Measurements from ENCODE around the gene NF2. TPM values are rescaled to one million over a fixed set of nuclear protein-coding genes. Genes with fewer than 3 reads are reported as not detected.

The NF2 gene
- total and polyA plus RNA-seq, 7 donors, result 12.8 to 59.7 (median 43.2) TPM

GRCh38 chr22:29670626-29671025, 67.2 kb downstream of the NF2 start:
- ATAC-seq (no peak), DNase-seq (no peak)
- Histone ChIP-seq H3K27ac (no peak overlapping the region), H3K4me1 (no peaks in the 10 kb centered on the region), H3K27me3 (ENCODE audit: insufficient read depth in 3 of 3, low read length in 2 of 3) (no peaks in the 10 kb centered on the region), H3K36me3 (ENCODE audit: insufficient read depth in 1 of 2, low read depth in 1 of 2) (peaks cover 9 to 80% of the 10 kb centered on the region in 2 donors), H3K4me3 (no peak overlapping the region), H3K9me3 (no peaks in the 10 kb centered on the region)
- WGBS, 3 donors, result 78 to 82% (median 79%) methylated on average over 3 of the region's 3 CpGs
- no peak for TF ChIP-seq CTCF (IDR thresholded peaks at IDR 0.05)
- intact Hi-C loops (cut with DNase I), result no loop called here

- no peak for ATAC-seq
- 93 to 94% (median 93%) methylated on average over 13 to 14 of the region's 14 CpGs for WGBS, 3 donors
- peaks cover 10 to 93% of the 10 kb centered on the region in 2 donors for H3K36me3 ChIP-seq (ENCODE audit: insufficient read depth in 1 of 2, low read depth in 1 of 2)
- no peak for DNase-seq
- no peaks in the 10 kb centered on the region for H3K4me1 ChIP-seq
- H3K27ac ChIP-seq, result no peak overlapping the region
- no peaks in the 10 kb centered on the region for H3K9me3 ChIP-seq
- intact Hi-C loops (cut with DNase I), result no loop called here
- TF ChIP-seq CTCF (IDR thresholded peaks at IDR 0.05), result no peak
- no peak overlapping the region for H3K4me3 ChIP-seq
- H3K27me3 ChIP-seq (ENCODE audit: insufficient read depth in 3 of 3, low read length in 2 of 3), result no peaks in the 10 kb centered on the region
These were observed 70.1 kb downstream of the NF2 start for GRCh38 chr22:29673361-29674066.

- H3K27ac ChIP-seq, result no peak overlapping the region
- no peaks in the 10 kb centered on the region for H3K27me3 ChIP-seq (ENCODE audit: insufficient read depth in 3 of 3, low read length in 2 of 3)
- ATAC-seq, result no peak
- no peak for DNase-seq
- H3K4me1 ChIP-seq, result no peaks in the 10 kb centered on the region
- TF ChIP-seq CTCF (IDR thresholded peaks at IDR 0.05), result no peak
- no peak overlapping the region for H3K4me3 ChIP-seq
- H3K36me3 ChIP-seq (ENCODE audit: insufficient read depth in 1 of 2, low read depth in 1 of 2), result peaks cover 13 to 93% of the 10 kb centered on the region in 2 donors
- intact Hi-C loops (cut with DNase I), result no loop called here
- H3K9me3 ChIP-seq, result no peaks in the 10 kb centered on the region
- WGBS, 3 donors, result 84 to 98% (median 95%) methylated on average over 8 of the region's 8 CpGs
These were observed 70.7 kb downstream of the NF2 start for GRCh38 chr22:29674121-29674520.

GRCh38 chr22:29679316-29679715, 75.9 kb downstream of the NF2 start:
- H3K27ac ChIP-seq, result no peak overlapping the region
- DNase-seq (no peak), ATAC-seq (no peak)
- H3K36me3 ChIP-seq (ENCODE audit: insufficient read depth in 1 of 2, low read depth in 1 of 2), result peaks cover 9 to 96% of the 10 kb centered on the region in 2 donors
- 83 to 94% (median 90%) methylated on average over 1 of the region's 1 CpG for WGBS, 3 donors
- no peaks in the 10 kb centered on the region for H3K27me3 ChIP-seq (ENCODE audit: insufficient read depth in 3 of 3, low read length in 2 of 3)
- no peak for TF ChIP-seq CTCF (IDR thresholded peaks at IDR 0.05)
- intact Hi-C loops (cut with DNase I), result no loop called here
- no peaks in the 10 kb centered on the region for H3K9me3 ChIP-seq
- H3K4me3 ChIP-seq, result no peak overlapping the region
- H3K4me1 ChIP-seq, result no peaks in the 10 kb centered on the region

GRCh38 chr22:29683536-29683935, 80.1 kb downstream of the NF2 start:
- intact Hi-C loops (cut with DNase I), result no loop called here
- Histone ChIP-seq H3K9me3 (no peaks in the 10 kb centered on the region), H3K4me1 (no peaks in the 10 kb centered on the region), H3K27me3 (ENCODE audit: insufficient read depth in 3 of 3, low read length in 2 of 3) (no peaks in the 10 kb centered on the region), H3K4me3 (no peak overlapping the region), H3K27ac (no peak overlapping the region), H3K36me3 (ENCODE audit: insufficient read depth in 1 of 2, low read depth in 1 of 2) (peaks cover 8 to 89% of the 10 kb centered on the region in 2 donors)
- ATAC-seq (no peak), DNase-seq (no peak)
- TF ChIP-seq CTCF (IDR thresholded peaks at IDR 0.05), result no peak
- WGBS, 3 donors, result 83 to 91% (median 86%) methylated on average over 4 of the region's 4 CpGs

All from psoas muscle (tissue), 8 donors.